ENCODE measurements around the gene ALK.

Gene ALK

DNA sequence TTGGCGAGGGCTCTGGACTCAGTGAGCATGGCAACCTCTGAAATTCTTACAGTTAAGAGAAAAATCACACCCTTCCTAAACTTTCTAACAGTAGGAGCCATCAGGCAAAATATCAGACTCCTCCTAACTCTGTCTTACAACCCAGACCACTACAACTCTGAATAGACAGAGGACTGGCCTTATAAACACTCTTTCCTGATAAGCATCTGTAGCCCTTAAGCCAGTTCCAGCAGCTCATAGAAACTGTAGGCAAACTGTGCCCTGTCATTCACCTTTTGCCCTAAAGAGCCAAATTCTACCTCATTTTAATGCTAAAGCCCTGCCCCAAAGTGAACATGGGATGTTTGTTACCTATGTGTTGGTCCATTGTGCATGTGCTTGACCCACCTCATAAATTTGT lies 304.8 kb downstream of the ALK start:
- no peak overlapping the region for H3K4me3 ChIP-seq (ENCODE audit: low read depth, low read length)
- no peak for DNase-seq (ENCODE audit: low read depth)
- no peak for TF ChIP-seq MYC (IDR thresholded peaks at IDR 0.05; ENCODE audit: low read depth, low read length)
- TF ChIP-seq MAX (IDR thresholded peaks at IDR 0.05; ENCODE audit: low read depth, low read length) = no peak
- TF ChIP-seq CTCF (IDR thresholded peaks at IDR 0.05; ENCODE audit: low read depth, low read length) = no peak
- TF ChIP-seq POLR2A (IDR thresholded peaks at IDR 0.05; ENCODE audit: extremely low read depth, insufficient read length) = no peak

GRCh38 chr2:29615841-29616240 lies 305.5 kb downstream of the ALK start:
- no peak for TF ChIP-seq MAX (IDR thresholded peaks at IDR 0.05; ENCODE audit: low read depth, low read length)
- no peak for DNase-seq (ENCODE audit: low read depth)
- H3K4me3 ChIP-seq (ENCODE audit: low read depth, low read length) = no peak overlapping the region

GRCh38 chr2:29615183-29615582 lies 306.2 kb downstream of the ALK start:
- no peak for TF ChIP-seq MAX (IDR thresholded peaks at IDR 0.05; ENCODE audit: low read depth, low read length)
- TF ChIP-seq POLR2A (IDR thresholded peaks at IDR 0.05; ENCODE audit: extremely low read depth, insufficient read length) = no peak
- no peak for TF ChIP-seq MYC (IDR thresholded peaks at IDR 0.05; ENCODE audit: low read depth, low read length)
- DNase-seq (ENCODE audit: low read depth) = no peak
- H3K4me3 ChIP-seq (ENCODE audit: low read depth, low read length) = no peak overlapping the region

DNA sequence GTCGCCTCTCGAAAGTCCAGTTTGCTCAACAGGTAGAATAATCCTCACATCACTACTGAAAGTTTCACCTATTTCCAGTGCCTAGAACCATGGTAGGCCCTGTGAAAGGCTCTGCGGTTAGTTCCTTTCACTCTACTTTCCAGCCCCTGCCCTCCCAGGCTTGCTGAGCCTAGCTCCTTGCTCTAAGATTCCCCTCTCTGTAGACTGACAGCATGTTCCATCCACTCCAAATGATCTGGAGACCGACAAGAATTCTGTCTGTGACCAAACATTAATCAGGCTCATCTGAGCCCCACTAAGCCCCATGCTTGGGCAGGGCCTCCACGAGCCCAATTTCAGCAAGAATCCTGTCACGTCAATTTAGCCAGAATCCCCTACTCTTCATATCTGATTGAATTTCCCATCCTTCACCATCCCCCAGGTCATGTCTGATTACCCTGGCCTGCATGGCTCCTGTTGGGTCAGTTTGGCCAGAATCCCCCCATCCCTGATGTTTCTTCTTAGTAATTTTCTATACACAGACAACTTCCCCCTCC lies 307.0 kb downstream of the ALK start:
- no peak for TF ChIP-seq POLR2A (IDR thresholded peaks at IDR 0.05; ENCODE audit: extremely low read depth, insufficient read length)
- no peak for TF ChIP-seq MYC (IDR thresholded peaks at IDR 0.05; ENCODE audit: low read depth, low read length)
- no peak for TF ChIP-seq MAX (IDR thresholded peaks at IDR 0.05; ENCODE audit: low read depth, low read length)
- no peak for TF ChIP-seq CTCF (IDR thresholded peaks at IDR 0.05; ENCODE audit: low read depth, low read length)
- H3K4me3 ChIP-seq (ENCODE audit: low read depth, low read length) = no peak overlapping the region
- DNase-seq (ENCODE audit: low read depth) = no peak

- no peak overlapping the region for H3K4me3 ChIP-seq (ENCODE audit: low read depth, low read length)
- TF ChIP-seq POLR2A (IDR thresholded peaks at IDR 0.05; ENCODE audit: extremely low read depth, insufficient read length) = no peak
- TF ChIP-seq MYC (IDR thresholded peaks at IDR 0.05; ENCODE audit: low read depth, low read length) = no peak
- no peak for TF ChIP-seq CTCF (IDR thresholded peaks at IDR 0.05; ENCODE audit: low read depth, low read length)
- no peak for TF ChIP-seq MAX (IDR thresholded peaks at IDR 0.05; ENCODE audit: low read depth, low read length)
- DNase-seq (ENCODE audit: low read depth) = no peak
These were observed 307.6 kb downstream of the ALK start for GRCh38 chr2:29613792-29614266.

DNA sequence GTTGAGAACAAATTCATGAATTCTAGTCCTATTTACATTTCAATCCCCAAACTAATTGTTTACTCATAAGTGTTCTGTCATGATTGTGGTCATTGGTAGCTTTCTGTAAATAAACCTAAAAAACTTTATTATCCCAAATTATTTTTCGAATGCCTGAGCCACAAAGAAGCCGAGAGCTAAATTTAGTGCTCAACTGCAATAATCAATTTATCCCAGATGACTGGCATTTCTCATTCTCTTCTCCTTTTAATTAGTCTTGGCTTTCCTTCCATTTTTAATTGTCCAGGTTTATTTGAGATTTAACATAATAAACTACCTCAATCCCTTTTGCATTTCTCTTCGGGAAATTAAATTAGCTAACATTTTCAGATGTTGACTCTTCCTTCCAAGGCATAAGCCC lies 308.3 kb downstream of the ALK start:
- H3K4me3 ChIP-seq (ENCODE audit: low read depth, low read length) = no peak overlapping the region
- DNase-seq (ENCODE audit: low read depth) = no peak
- TF ChIP-seq MYC (IDR thresholded peaks at IDR 0.05; ENCODE audit: low read depth, low read length) (no peak), POLR2A (IDR thresholded peaks at IDR 0.05; ENCODE audit: extremely low read depth, insufficient read length) (no peak), CTCF (IDR thresholded peaks at IDR 0.05; ENCODE audit: low read depth, low read length) (no peak), MAX (IDR thresholded peaks at IDR 0.05; ENCODE audit: low read depth, low read length) (no peak)

Measured in NB4 (cell line).